MCF 10A (cell line): ENCODE results near the gene KCNA1. TPM values are rescaled to one million over a fixed set of nuclear protein-coding genes. Genes with fewer than 3 reads are reported as not detected.

Experiments
- BruUV-seq: library from RNA; stranded (reverse); fragments of 400-500 nt; replicated peaks from 2 replicates; lab custom pipeline; 2021; lab: Mats Ljungman, UMichigan
- CTCF ChIA-PET: fragments of 300-600 bp; sonication (Branson Sonifier 250); formaldehyde crosslinking; extraction: SDS; loops from one replicate; lab custom pipeline; 2021; ENCODE audit warnings: antibody characterized with exemption, inconsistent platforms; lab: Yijun Ruan, JAX
- POLR2A ChIA-PET: fragments of 300-600, 350-650 bp; sonication (Branson Sonifier 250); formaldehyde crosslinking; extraction: SDS; loops from one replicate; lab custom pipeline; 2020; ENCODE audit warnings: antibody characterized with exemption, inconsistent platforms; lab: Yijun Ruan, JAX
- DNase-seq: peaks from one replicate; pipeline ENCODE4 v3.0.0-alpha.2; 2018; ENCODE audit not compliant: unreplicated experiment
- H3K27ac Mint-ChIP-seq: one replicate; pipeline ENCODE4 v1.8.0; 2022; ENCODE audit warnings: mild to moderate bottlenecking, low read depth, mixed read lengths; ENCODE audit not compliant: unreplicated experiment
- H3K27me3 Mint-ChIP-seq: one replicate; pipeline ENCODE4 v1.8.0; 2022; ENCODE audit warnings: mixed read lengths; ENCODE audit not compliant: insufficient read depth, unreplicated experiment
- H3K36me3 Mint-ChIP-seq: one replicate; pipeline ENCODE4 v1.8.0; 2022; ENCODE audit warnings: mild to moderate bottlenecking, moderate library complexity, mixed read lengths; ENCODE audit not compliant: insufficient read depth, unreplicated experiment
- H3K4me1 Mint-ChIP-seq: one replicate; pipeline ENCODE4 v1.8.0; 2022; ENCODE audit warnings: mixed read lengths; ENCODE audit not compliant: insufficient read depth, unreplicated experiment
- H3K4me3 Mint-ChIP-seq: one replicate; pipeline ENCODE4 v1.8.0; 2022; ENCODE audit warnings: mild to moderate bottlenecking, moderate library complexity, mixed read lengths; ENCODE audit not compliant: unreplicated experiment
- H3K9me3 Mint-ChIP-seq: one replicate; pipeline ENCODE4 v1.8.0; 2022; ENCODE audit warnings: mixed read lengths; ENCODE audit not compliant: unreplicated experiment
- intact Hi-C: fragments of 100-400 bp; cut with micrococcal nuclease; formaldehyde crosslinking; loops from 2 replicates; pipeline ENCODE4 v1.14.1; 2022
- total RNA-seq: library from RNA; stranded (reverse); gene quantifications from 2 replicates; pipeline ENCODE4 v1.2.3, GENCODE V29; 2022
- TF ChIP-seq, protein P1 (sequence below): fragments of 200-600 bp; IDR thresholded peaks from one replicate; pipeline ENCODE4 v1.8.0; 2022; ENCODE audit warnings: antibody characterized with exemption, mild to moderate bottlenecking; ENCODE audit not compliant: unreplicated experiment

KCNA1 gene
- total RNA-seq, 1 experiment from 2014 or later: not detected

DNA sequence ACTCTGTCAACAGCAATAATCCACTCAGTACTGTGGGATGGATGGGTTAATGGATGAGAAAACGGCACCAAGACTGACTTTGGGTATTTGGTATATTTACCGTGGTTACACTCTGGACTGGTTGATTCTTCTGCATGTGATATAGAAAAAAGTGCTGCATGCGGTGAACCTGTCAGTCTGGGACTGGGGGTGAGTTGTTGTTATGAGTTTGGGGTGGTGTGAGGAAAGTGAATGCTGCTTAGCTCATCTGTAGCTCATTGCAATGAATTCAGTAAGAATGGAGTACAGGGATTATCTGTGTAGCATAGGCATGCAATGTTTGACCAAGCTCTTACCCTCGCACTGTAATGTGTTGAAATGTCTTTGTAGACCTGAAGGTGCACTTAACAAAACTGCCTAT, 6.0 kb downstream of the KCNA1 start:
- TF ChIP-seq, protein P1, sequence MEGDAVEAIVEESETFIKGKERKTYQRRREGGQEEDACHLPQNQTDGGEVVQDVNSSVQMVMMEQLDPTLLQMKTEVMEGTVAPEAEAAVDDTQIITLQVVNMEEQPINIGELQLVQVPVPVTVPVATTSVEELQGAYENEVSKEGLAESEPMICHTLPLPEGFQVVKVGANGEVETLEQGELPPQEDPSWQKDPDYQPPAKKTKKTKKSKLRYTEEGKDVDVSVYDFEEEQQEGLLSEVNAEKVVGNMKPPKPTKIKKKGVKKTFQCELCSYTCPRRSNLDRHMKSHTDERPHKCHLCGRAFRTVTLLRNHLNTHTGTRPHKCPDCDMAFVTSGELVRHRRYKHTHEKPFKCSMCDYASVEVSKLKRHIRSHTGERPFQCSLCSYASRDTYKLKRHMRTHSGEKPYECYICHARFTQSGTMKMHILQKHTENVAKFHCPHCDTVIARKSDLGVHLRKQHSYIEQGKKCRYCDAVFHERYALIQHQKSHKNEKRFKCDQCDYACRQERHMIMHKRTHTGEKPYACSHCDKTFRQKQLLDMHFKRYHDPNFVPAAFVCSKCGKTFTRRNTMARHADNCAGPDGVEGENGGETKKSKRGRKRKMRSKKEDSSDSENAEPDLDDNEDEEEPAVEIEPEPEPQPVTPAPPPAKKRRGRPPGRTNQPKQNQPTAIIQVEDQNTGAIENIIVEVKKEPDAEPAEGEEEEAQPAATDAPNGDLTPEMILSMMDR: no peak
- H3K27me3 Mint-ChIP-seq: peaks cover 7% of the 10 kb centered on the region
- no peak overlapping the region for H3K27ac Mint-ChIP-seq
- CTCF ChIA-PET: interaction anchor here (0.5 kb wide), 1 partner anchor 15 kb away, joined by 3 read pairs; no protein-coding TSS in a partner anchor
- no peaks in the 10 kb centered on the region for H3K36me3 Mint-ChIP-seq
- DNase-seq: no peak
- H3K4me3 Mint-ChIP-seq: no peak overlapping the region
- POLR2A ChIA-PET: interaction anchor here (0.6 kb wide), 1 partner anchor 68 kb away, joined by 3 read pairs; no protein-coding TSS in a partner anchor
- H3K9me3 Mint-ChIP-seq: peaks cover 8% of the 10 kb centered on the region
- H3K4me1 Mint-ChIP-seq: no peaks in the 10 kb centered on the region
- no TSS peak for BruUV-seq
- intact Hi-C loops: no loop called here

DNA sequence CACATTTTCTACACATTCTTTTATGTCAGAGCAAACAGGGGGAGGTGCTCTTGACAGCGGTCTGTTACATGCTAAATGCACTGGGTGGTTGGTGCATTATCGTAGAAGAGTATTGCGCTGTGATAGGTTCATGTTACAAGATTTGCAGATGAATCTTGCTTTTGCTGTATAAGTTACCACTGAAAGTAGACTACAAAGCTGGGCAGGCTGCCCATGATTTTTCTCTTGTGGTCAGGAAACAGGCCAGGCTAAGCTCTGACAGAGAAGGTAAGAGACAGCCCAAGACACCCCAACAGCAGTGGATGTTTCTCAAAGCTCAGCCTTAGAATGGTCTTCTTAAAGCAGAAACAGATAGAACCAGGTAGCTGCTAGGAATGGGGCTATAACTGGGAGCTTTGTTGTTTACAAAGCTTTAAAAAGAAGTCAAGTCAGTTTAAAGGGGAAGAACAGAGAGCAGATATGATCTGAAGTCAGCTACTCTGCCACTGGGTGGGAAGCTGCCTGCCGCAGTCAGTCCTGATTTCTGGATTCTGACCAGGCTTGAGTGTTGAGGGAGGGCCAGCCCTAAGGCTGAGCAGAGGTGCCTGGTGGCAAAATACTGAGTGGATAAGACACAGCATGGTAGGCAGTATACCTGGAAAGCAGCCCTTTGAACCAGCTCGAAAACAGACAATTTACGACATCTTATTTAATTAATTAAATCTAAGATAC, 9.4 kb downstream of the KCNA1 start:
- H3K4me3 Mint-ChIP-seq: no peak overlapping the region
- ChIA-PET CTCF (interaction anchor here (1.2 to 1.9 kb wide), 2 partner anchors 62 to 64 kb away, joined by 3 to 8 read pairs; no protein-coding TSS in a partner anchor), POLR2A (no interaction called here)
- H3K9me3 Mint-ChIP-seq: peaks cover 7% of the 10 kb centered on the region
- no TSS peak for BruUV-seq
- intact Hi-C loops: no loop called here
- no peak for DNase-seq
- no peaks in the 10 kb centered on the region for H3K4me1 Mint-ChIP-seq
- H3K36me3 Mint-ChIP-seq: no peaks in the 10 kb centered on the region
- H3K27ac Mint-ChIP-seq: no peak overlapping the region
- peaks cover 16% of the 10 kb centered on the region for H3K27me3 Mint-ChIP-seq
- TF ChIP-seq, protein P1: no peak

DNA sequence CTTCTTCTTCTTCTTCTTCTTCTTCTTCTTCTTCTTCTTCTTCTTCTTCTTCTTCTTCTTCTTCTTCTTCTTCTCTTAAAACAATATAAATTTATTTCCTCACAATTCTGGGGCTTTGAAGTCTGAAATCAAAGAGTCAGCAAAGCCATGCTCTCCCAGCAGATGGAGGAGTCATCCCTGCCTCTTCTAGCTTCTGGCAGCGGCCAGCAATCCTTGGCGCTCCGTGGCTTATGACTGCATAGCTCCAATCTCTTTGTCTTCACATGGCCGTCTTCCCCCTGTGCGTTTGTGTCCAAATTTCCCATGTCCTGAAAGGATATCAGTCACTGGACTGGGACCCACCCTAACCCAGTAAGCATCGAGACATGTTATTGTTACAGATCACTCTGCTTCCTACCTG, 22.9 kb downstream of the KCNA1 start:
- no TSS peak for BruUV-seq
- TF ChIP-seq, protein P1: no peak
- no peaks in the 10 kb centered on the region for H3K36me3 Mint-ChIP-seq
- intact Hi-C loops: no loop called here
- ChIA-PET POLR2A (no interaction called here), CTCF (interaction anchor here (0.7 to 1.1 kb wide), 2 partner anchors 42 to 75 kb away, joined by 3 to 5 read pairs; no protein-coding TSS in a partner anchor)
- no peak for DNase-seq
- H3K27me3 Mint-ChIP-seq: peaks cover 11% of the 10 kb centered on the region
- no peak overlapping the region for H3K27ac Mint-ChIP-seq
- H3K4me1 Mint-ChIP-seq: no peaks in the 10 kb centered on the region
- H3K9me3 Mint-ChIP-seq: peaks cover 5% of the 10 kb centered on the region
- H3K4me3 Mint-ChIP-seq: no peak overlapping the region

DNA sequence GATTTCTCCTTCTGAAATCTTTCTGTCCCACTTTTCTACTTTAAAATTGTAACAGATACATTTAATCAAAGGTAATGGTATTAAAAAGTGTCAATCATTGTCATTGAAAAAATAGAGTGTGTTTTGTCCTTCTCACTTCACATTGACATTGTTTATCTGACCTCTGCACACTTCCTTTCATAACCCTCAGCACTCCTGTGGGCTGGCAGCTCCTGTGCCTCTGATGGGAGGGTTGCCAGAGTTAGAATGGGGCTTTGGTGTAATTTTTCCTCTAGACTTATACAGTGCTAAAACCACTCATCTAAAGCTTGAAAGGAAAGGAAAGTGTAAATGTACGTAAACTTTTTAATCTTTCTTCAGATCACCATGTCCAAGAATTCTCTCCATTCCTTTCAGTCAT, 23.7 kb downstream of the KCNA1 start:
- no TSS peak for BruUV-seq
- Mint-ChIP-seq H3K27me3 (peaks cover 11% of the 10 kb centered on the region), H3K27ac (no peak overlapping the region), H3K36me3 (no peaks in the 10 kb centered on the region), H3K4me1 (no peaks in the 10 kb centered on the region), H3K4me3 (no peak overlapping the region), H3K9me3 (peaks cover 5% of the 10 kb centered on the region)
- TF ChIP-seq, protein P1: no peak
- ChIA-PET CTCF (interaction anchor here (6.5 kb wide), 1 partner anchor 77 kb away, joined by 59 read pairs; no protein-coding TSS in a partner anchor), POLR2A (no interaction called here)
- no peak for DNase-seq
- intact Hi-C loops: no loop called here
